ENCODE measurements around the gene CDH11.

CDH11 gene

GRCh38 chr16:65032387-65032786, 89.5 kb downstream of the CDH11 start:
- DNase-seq (ENCODE audit: low read depth) = peak; percentile 74

DNA sequence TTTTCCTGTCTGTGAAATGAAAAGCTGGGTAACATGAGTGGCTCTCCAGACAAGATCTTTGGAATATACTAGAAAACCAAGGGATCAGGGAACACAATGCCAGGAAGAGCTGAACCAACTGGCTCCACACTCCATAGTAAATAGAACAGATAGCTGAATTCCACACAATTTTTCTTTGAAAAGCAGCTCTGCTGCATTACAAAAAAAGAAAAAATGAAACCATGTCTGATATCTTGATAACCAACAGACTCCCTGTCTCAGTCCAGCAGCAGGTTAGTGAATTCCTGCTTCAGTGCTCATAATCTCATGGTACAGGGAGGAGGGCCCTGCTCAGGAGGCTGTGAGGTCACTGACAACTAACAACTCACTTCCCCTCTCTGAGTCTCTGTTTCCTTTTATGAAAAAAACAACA, 97.1 kb downstream of the CDH11 start:
- DNase-seq (ENCODE audit: low read depth) = peak; percentile 89

DNA sequence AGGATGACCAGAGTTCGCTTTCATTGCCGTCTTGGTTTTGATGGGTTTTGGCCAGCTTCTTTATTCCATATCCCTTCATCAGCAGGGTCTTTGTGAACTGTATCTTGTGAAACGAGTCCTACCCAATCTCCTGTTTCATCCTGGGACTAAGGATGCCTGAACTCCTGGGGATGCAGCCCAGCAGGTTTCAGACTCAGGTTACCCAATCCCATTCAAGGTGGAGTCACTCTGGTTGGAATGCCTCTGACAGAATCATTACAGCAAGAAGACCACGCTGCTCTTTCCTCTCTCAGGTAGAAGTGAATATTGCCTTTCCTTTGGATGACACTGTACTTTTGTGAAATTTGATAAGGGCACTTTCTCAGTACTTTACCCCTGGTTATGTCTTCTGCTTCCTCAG, 98.1 kb downstream of the CDH11 start:
- DNase-seq (ENCODE audit: low read depth) = no peak

GRCh38 chr16:65021852-65022595, 99.8 kb downstream of the CDH11 start:
- no peak for DNase-seq (ENCODE audit: low read depth)

- no peak for DNase-seq (ENCODE audit: low read depth)
Measured at GRCh38 chr16:65016754-65017153, 105.1 kb downstream of the CDH11 start.

GRCh38 chr16:65015599-65015998, 106.3 kb downstream of the CDH11 start:
- no peak for DNase-seq (ENCODE audit: low read depth)

GRCh38 chr16:65012357-65012756, 109.5 kb downstream of the CDH11 start:
- DNase-seq (ENCODE audit: low read depth) = peak; percentile 44

GRCh38 chr16:65010125-65010524, 111.7 kb downstream of the CDH11 start:
- peak; percentile 30 for DNase-seq (ENCODE audit: low read depth)

DNA sequence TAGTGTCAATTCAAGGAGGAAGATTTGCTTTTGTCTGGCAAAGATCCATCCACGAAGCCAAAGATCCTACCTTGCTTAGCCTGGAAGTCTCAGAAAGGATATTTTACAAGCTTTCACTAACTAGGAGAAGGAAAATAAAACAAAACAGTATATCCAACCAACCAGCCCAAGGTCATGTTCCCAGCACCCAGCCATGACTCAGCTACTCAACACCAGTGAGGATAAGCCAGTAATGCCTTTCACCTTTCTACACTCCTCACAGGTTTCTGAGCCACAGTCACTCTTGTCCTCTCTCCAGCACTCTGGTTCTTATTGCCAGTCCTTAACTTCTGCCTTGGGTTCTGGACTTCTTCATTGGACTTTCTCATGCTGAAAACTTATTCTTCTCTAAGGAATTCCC, 116.2 kb downstream of the CDH11 start:
- peak; percentile 66 for DNase-seq (ENCODE audit: low read depth)

DNA sequence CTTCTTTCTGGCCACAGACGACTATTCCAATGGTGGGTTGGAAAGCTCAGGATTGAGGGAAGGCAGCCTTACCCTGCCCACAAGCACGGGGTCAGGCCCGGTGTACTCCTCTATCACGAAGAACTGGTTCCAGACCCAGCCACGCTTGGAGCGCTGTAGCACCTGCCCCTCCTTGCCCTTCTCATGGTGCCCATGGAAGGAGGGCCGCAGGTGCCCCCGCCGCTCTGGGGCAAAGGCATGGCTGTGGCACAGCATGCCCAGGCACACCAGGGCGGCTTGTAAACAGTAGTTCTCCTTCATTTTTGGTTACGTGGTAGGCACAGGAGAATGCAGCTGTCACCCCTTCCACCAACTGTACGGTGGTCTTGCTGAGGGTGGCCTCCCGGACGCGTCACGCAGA, 117.3 kb downstream of the CDH11 start:
- no peak for DNase-seq (ENCODE audit: low read depth)

GRCh38 chr16:65003621-65004020, 118.2 kb downstream of the CDH11 start:
- DNase-seq (ENCODE audit: low read depth) = no peak

GRCh38 chr16:65002265-65002664, 119.6 kb downstream of the CDH11 start:
- peak; percentile 90 for DNase-seq (ENCODE audit: low read depth)

DNA sequence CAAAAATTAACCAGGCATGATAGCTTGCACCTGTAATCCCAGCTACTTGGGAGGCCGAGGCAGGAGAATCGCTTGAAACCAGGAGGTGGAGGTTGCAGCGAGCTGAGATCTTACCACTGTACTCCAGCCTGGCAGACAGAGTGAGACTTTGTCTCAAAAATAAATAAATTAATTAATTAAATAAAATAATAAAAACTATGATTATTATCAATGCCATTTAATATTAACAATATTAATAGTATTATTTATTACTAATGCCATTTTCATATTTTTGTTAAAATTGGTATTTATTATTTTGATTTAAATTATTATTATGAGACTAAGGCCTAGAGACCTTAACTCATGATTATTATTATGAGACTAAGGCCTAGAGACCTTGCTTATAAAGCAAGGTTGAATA, 121.2 kb downstream of the CDH11 start:
- DNase-seq (ENCODE audit: low read depth) = no peak

GRCh38 chr16:64997751-64998150, 124.1 kb downstream of the CDH11 start:
- no peak for DNase-seq (ENCODE audit: low read depth)

DNA sequence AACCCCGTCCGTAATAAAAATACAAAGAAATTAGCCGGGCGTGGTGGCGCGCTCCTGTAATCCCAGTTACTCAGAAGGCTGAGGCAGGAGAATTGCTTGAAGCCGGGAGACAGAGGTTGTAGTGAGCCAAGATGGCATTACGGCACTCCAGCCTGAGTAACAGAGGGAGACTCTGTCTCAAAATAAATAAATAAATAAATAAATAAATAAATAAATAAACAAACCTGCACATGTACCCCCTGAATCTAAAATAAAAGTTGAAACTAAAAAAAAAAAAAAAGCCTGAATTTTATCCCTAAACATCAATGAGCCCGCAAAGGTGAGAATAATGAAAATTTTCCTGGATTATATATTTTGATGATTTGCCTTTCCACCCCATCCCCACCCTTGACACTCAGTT, 124.7 kb downstream of the CDH11 start:
- no peak for DNase-seq (ENCODE audit: low read depth)

- DNase-seq (ENCODE audit: low read depth) = no peak
Measured at GRCh38 chr16:64996641-64997040, 125.2 kb downstream of the CDH11 start.

DNA sequence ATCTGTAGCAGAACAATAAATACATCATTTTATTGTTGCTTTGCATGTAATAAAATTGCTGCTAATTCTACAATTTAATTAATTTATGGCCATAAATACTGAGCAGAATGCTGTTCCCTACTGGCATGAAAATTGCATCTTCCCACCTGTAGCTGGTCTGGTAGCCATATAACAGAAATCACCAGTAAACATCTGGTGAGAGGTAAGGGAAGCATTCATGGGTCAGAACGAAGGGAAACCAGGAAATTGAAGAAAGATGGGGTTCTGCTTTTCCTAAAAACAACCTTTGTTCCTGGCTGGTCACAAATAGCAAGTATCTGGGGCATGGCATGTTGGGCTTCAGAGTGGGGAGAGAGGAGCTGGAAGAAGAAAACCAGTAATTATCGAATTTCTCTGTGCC, 128.4 kb downstream of the CDH11 start:
- no peak for DNase-seq (ENCODE audit: low read depth)

DNA sequence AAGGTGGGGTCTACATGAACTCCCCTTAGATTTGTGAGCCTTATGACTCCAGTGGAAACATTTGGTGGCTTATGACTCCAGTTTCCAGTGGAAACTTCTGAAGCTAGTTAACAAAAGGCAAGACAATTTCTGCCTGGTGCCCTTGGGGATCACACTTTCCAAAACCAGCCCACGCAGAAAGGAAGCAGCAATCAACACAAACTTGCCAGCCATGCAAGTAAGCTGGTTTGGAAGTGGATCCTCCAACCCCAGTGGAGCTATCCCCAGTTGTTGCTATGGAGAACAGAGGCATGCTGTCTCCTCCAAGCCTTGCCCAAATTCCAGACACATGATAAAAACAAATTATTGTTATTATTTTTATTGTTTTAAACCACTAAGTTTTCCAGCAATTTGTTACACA, 130.9 kb downstream of the CDH11 start:
- no peak for DNase-seq (ENCODE audit: low read depth)

- no peak for DNase-seq (ENCODE audit: low read depth)
Measured at GRCh38 chr16:64990101-64990500, 131.8 kb downstream of the CDH11 start.

- DNase-seq (ENCODE audit: low read depth) = no peak
Measured at GRCh38 chr16:64989050-64989449, 132.8 kb downstream of the CDH11 start.

- DNase-seq (ENCODE audit: low read depth) = peak; percentile 88
Measured at GRCh38 chr16:64983963-64984362, 137.9 kb downstream of the CDH11 start.

DNA sequence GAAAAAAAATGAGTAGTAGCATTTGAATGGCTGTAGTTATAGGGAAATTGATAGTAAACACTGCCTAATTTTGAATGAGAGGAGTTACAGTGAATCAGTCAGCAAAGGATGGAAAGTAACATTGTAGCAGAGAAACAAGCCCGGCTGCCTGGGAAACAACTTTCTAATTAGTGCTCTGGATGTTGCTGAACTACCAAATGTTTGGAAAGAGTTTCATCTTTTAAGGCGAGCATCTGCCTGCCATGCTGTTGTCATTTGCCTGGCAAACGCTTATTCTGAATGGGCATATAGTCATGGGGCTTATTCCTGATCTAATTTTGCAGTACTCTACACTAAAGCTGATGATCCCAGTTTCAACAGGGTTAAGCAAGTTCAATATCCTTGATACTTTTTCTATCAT, 138.6 kb downstream of the CDH11 start:
- no peak for DNase-seq (ENCODE audit: low read depth)

DNA sequence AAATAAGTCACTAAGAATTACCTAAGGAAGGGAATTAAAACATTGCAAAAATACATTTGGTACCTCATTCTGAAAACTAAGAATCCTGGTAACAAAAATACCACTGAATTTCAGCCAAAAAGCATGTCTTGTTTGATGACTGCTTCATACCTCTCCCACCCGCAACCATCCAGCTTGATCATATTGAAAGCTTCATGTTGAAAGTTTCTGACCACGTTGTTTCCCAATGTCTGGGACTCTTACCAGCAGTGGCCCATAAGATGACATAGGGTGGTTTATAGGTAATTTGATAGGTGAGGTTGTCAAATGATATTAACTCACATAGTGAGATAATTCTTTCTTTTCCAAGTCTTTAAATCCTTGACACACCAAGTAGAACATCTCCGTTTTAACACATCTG, 139.3 kb downstream of the CDH11 start:
- DNase-seq (ENCODE audit: low read depth) = peak; percentile 54

- DNase-seq (ENCODE audit: low read depth) = no peak
Measured at GRCh38 chr16:64981568-64982281, 140.1 kb downstream of the CDH11 start.
